Endothelial cell of umbilical vein (primary cell): ENCODE results near the gene RSPH6A. TPM values are rescaled to one million over a fixed set of nuclear protein-coding genes. Genes with fewer than 3 reads are reported as not detected.

Experiments
- BruUV-seq: library from RNA; stranded (reverse); fragments of 400-500 nt; replicated peaks from 2 replicates; lab custom pipeline; 2021; lab: Mats Ljungman, UMichigan
- CTCF ChIA-PET: fragments of 300-600, 350-600 bp; sonication (Branson Sonifier 250); formaldehyde crosslinking; loops from one replicate; lab custom pipeline; 2021; ENCODE audit warnings: antibody characterized with exemption, inconsistent platforms; lab: Charles Lee
- POLR2A ChIA-PET: fragments of 300-600, 350-600 bp; sonication (Branson Sonifier 250); formaldehyde crosslinking; loops from one replicate; lab custom pipeline; 2021; ENCODE audit warnings: antibody characterized with exemption, inconsistent platforms; lab: Charles Lee
- DNase-seq: peaks from one replicate; pipeline ENCODE4 v3.0.0-alpha.2; 2011; ENCODE audit warnings: low read depth, low spot score
- FAIRE-seq: peaks from 2 replicates; lab custom pipeline; 2011; peaks lifted over from hg19 to GRCh38; lab: Jason Lieb, UNC
- H2AFZ ChIP-seq: 2 replicates; pipeline ENCODE4 v1.6.0; 2012; ENCODE audit warnings: low read depth, low read length, control low read depth, inconsistent platforms
- H3K27ac ChIP-seq: 2 replicates; pipeline ENCODE4 v1.5.1; 2011; ENCODE audit warnings: low read depth, mild to moderate bottlenecking, control low read depth, low read length, moderate library complexity; ENCODE audit not compliant: insufficient read depth
- H3K27me3 ChIP-seq, 2 experiments: 2 replicates each; pipeline versions ENCODE4 v1.6.0 to v1.6.1; 2011; ENCODE audit warnings: low read length in 2 of 2, mixed read lengths in 1 of 2; ENCODE audit not compliant: control insufficient read depth in 2 of 2, insufficient read depth in 2 of 2
- H3K36me3 ChIP-seq, 2 experiments: 2 replicates in 1 of 2; 3 replicates in 1 of 2; pipeline ENCODE4 v1.5.1; 2011; ENCODE audit warnings: low read length in 2 of 2, mild to moderate bottlenecking in 1 of 2, moderate library complexity in 1 of 2; ENCODE audit not compliant: control insufficient read depth in 2 of 2, insufficient read depth in 2 of 2; ENCODE audit errors: extremely low read depth in 1 of 2
- H3K4me1 ChIP-seq: 3 replicates; pipeline ENCODE4 v1.5.1; 2011; ENCODE audit warnings: mild to moderate bottlenecking, low read length; ENCODE audit not compliant: control insufficient read depth, insufficient read depth; ENCODE audit errors: extremely low read depth
- H3K4me2 ChIP-seq: 2 replicates; pipeline ENCODE4 v1.6.1; 2011; ENCODE audit warnings: low read length, control low read depth, mixed read lengths; ENCODE audit not compliant: insufficient read depth
- H3K4me3 ChIP-seq, 3 experiments: fragments of 200-600 bp in 1 of 3; sonication (generic), shearing (Covaris generic) in 1 of 3; replicated peaks in 1 of 3; 2 replicates each; pipeline ENCODE4 v1.5.1; 2011 to 2016; ENCODE audit warnings: control low read depth in 3 of 3, low read length in 3 of 3, mild to moderate bottlenecking in 2 of 3, inconsistent platforms in 1 of 3, low read depth in 1 of 3, moderate library complexity in 1 of 3; ENCODE audit not compliant: insufficient read depth in 1 of 3
- H3K79me2 ChIP-seq: 2 replicates; pipeline ENCODE4 v1.6.0; 2012; ENCODE audit warnings: low read length, inconsistent platforms; ENCODE audit not compliant: control insufficient read depth, insufficient read depth
- H3K9ac ChIP-seq: replicated peaks from 2 replicates; pipeline ENCODE3; 2011; ENCODE audit warnings: low read length, control low read depth; ENCODE audit not compliant: insufficient read depth; ENCODE audit errors: extremely low read depth
- H3K9me1 ChIP-seq: replicated peaks from 3 replicates; pipeline ENCODE4 v1.6.0; 2011; ENCODE audit warnings: mild to moderate bottlenecking, low read length; ENCODE audit not compliant: control insufficient read depth, insufficient read depth; ENCODE audit errors: extremely low read depth
- H3K9me3 ChIP-seq: replicated peaks from 2 replicates; pipeline ENCODE4 v1.5.1; 2012; ENCODE audit warnings: low read length, inconsistent platforms; ENCODE audit not compliant: control insufficient read depth, insufficient read depth
- H4K20me1 ChIP-seq: replicated peaks from 2 replicates; pipeline ENCODE3; 2011; ENCODE audit warnings: mild to moderate bottlenecking, low read length; ENCODE audit not compliant: control insufficient read depth, insufficient read depth; ENCODE audit errors: extremely low read depth
- CTCF ChIP-seq, 2 donors: IDR thresholded peaks; 1 replicate in 1 of 2; 2 replicates in 1 of 2; pipeline ENCODE4 v1.5.1; 2011; ENCODE audit warnings: low read length in 2 of 2, mild to moderate bottlenecking in 2 of 2, moderate library complexity in 2 of 2, control low read depth in 1 of 2, inconsistent platforms in 1 of 2, low read depth in 1 of 2; ENCODE audit not compliant: insufficient read depth in 1 of 2; ENCODE audit errors: extremely low read depth in 1 of 2
- EZH2 ChIP-seq: IDR thresholded peaks from 2 replicates; pipeline ENCODE4 v1.6.1; 2012; ENCODE audit warnings: borderline replicate concordance, low read depth, mild to moderate bottlenecking, moderate library complexity, low read length, inconsistent platforms; ENCODE audit not compliant: severe bottlenecking
- FOS ChIP-seq: IDR thresholded peaks from 2 replicates; pipeline ENCODE4 v1.6.1; 2011; ENCODE audit warnings: mild to moderate bottlenecking, low read length, moderate library complexity, borderline replicate concordance; ENCODE audit not compliant: insufficient read depth
- GATA2 ChIP-seq: IDR thresholded peaks from 2 replicates; pipeline ENCODE4 v1.7.0; 2011; ENCODE audit warnings: low read depth, mild to moderate bottlenecking, moderate library complexity, mixed read lengths, low read length; ENCODE audit not compliant: insufficient read length, insufficient read depth
- JUN ChIP-seq: IDR thresholded peaks from 2 replicates; pipeline ENCODE4 v1.6.1; 2011; ENCODE audit warnings: borderline replicate concordance, low read depth; ENCODE audit not compliant: insufficient read length, insufficient read depth
- MAX ChIP-seq: IDR thresholded peaks from 2 replicates; pipeline ENCODE4 v1.6.1; 2011; ENCODE audit not compliant: insufficient read depth, insufficient read length
- MYC ChIP-seq: IDR thresholded peaks from one replicate; pipeline ENCODE4 v1.6.1; 2011; ENCODE audit warnings: mild to moderate bottlenecking, low read depth, low read length
- POLR2A ChIP-seq: IDR thresholded peaks from 2 replicates; pipeline ENCODE4 v1.6.1; 2012; ENCODE audit warnings: low read depth, mild to moderate bottlenecking, control low read depth, low read length
- POLR2AphosphoS5 ChIP-seq: IDR thresholded peaks from 2 replicates; pipeline ENCODE4 v1.6.1; 2012; ENCODE audit warnings: low read depth, mild to moderate bottlenecking, control low read depth, low read length, moderate library complexity; ENCODE audit not compliant: insufficient read depth
- dilution Hi-C: fragments of 300-500 bp; cut with MboI; formaldehyde crosslinking; loops from one replicate; pipeline ENCODE4 v1.15.0; 2019; ENCODE audit warnings: low sequenced_read_pairs; ENCODE audit not compliant: extremely low pct_ligation_motif_present
- intact Hi-C: fragments of 100-400 bp; cut with micrococcal nuclease; formaldehyde crosslinking; loops from one replicate; pipeline ENCODE4 v1.10.0; 2022
- polyA plus RNA-seq, 4 experiments: library from polyadenylated mRNA; depleted of rRNA in 3 of 4; stranded (reverse) in 3 of 4; unstranded in 1 of 4; fragments of >200 nt; gene quantifications; 2 replicates each; pipeline versions ENCODE4 v1.2.1 to v1.2.3, GENCODE V29; 2011 to 2012; ENCODE audit warnings: missing spikeins in 1 of 4
- total RNA-seq: library from RNA; stranded (reverse); gene quantifications from 2 replicates; pipeline ENCODE4 v1.2.3, GENCODE V29; 2021

RSPH6A gene
- total and polyA plus RNA-seq, 2 donors (not counting 3 experiments of a cell fraction or from before 2014, with no cell fraction given): 0.03 to 0.62 TPM

GRCh38 chr19:45791744-45792469, 23.2 kb downstream of the RSPH6A start:
- TF ChIP-seq POLR2A (no peak), FOS (no peak), EZH2 (no peak), MAX (no peak), GATA2 (no peak), CTCF (IDR thresholded peaks at IDR 0.05; ENCODE audit: extremely low read depth in 1 of 2, insufficient read depth in 1 of 2, low read depth in 1 of 2, low read length in 2 of 2) (no peak), JUN (no peak), POLR2AphosphoS5 (no peak), MYC (no peak)
- H3K9me1 ChIP-seq: no peaks in the 10 kb centered on the region
- H3K4me2 ChIP-seq: peak overlapping the region; percentile 94
- H3K79me2 ChIP-seq: peaks cover 18% of the 10 kb centered on the region
- H3K9me3 ChIP-seq: no peaks in the 10 kb centered on the region
- H3K27ac ChIP-seq: peak overlapping the region; percentile 57
- POLR2A ChIA-PET: interaction anchor here (0.7 to 1.3 kb wide), 3 partner anchors 10 to 61 kb away, joined by 6 to 19 read pairs (median 7); partner anchors contain the start of genes DMPK, FBXO46 and SIX5
- intact Hi-C loops: loop anchor here (1.0 kb wide), 1 partner anchor 22 kb away; no protein-coding TSS in a partner anchor
- CTCF ChIA-PET: interaction anchor here (1.0 to 2.3 kb wide), 4 partner anchors 10 to 61 kb away, joined by 3 to 29 read pairs (median 9); partner anchors contain the start of genes DMPK, FBXO46 and SIX5
- dilution Hi-C loops: no loop called here
- no peak for FAIRE-seq
- no peak for DNase-seq
- peaks cover 10 to 20% of the 10 kb centered on the region in 2 experiments for H3K36me3 ChIP-seq
- peaks cover 16% of the 10 kb centered on the region for H3K4me1 ChIP-seq
- H3K27me3 ChIP-seq: no peaks in the 10 kb centered on the region
- BruUV-seq: no TSS peak
- H4K20me1 ChIP-seq: no peaks in the 10 kb centered on the region
- peak overlapping the region; percentile 83 to 88 (median 85) for H3K4me3 ChIP-seq
- peak overlapping the region; percentile 87 for H3K9ac ChIP-seq
- H2AFZ ChIP-seq: peak overlapping the region; percentile 50
